Measurements from ENCODE around the gene ARHGAP18.

ARHGAP18 gene

GRCh38 chr6:129614464-129614863, 95.5 kb downstream of the ARHGAP18 start:
- DNase-seq (ENCODE audit: low spot score): no peak

- no peak for DNase-seq (ENCODE audit: low spot score)
Measured at GRCh38 chr6:129612440-129612839, 97.5 kb downstream of the ARHGAP18 start.

GRCh38 chr6:129609635-129610034, 100.3 kb downstream of the ARHGAP18 start:
- DNase-seq (ENCODE audit: low spot score): no peak

- DNase-seq (ENCODE audit: low spot score): no peak
Measured at GRCh38 chr6:129608886-129609537, 101.0 kb downstream of the ARHGAP18 start.

GRCh38 chr6:129607581-129608186, 102.3 kb downstream of the ARHGAP18 start:
- DNase-seq (ENCODE audit: low spot score): no peak

GRCh38 chr6:129606664-129607063, 103.3 kb downstream of the ARHGAP18 start:
- peak; percentile 14 for DNase-seq (ENCODE audit: low spot score)

- DNase-seq (ENCODE audit: low spot score): no peak
Measured at GRCh38 chr6:129605967-129606366, 104.0 kb downstream of the ARHGAP18 start.

- DNase-seq (ENCODE audit: low spot score): no peak
Measured at GRCh38 chr6:129605095-129605494, 104.9 kb downstream of the ARHGAP18 start.

- DNase-seq (ENCODE audit: low spot score): no peak
Measured at GRCh38 chr6:129604321-129604720, 105.7 kb downstream of the ARHGAP18 start.

- no peak for DNase-seq (ENCODE audit: low spot score)
Measured at GRCh38 chr6:129603741-129604140, 106.2 kb downstream of the ARHGAP18 start.

GRCh38 chr6:129601323-129601722, 108.7 kb downstream of the ARHGAP18 start:
- no peak for DNase-seq (ENCODE audit: low spot score)

- DNase-seq (ENCODE audit: low spot score): no peak
Measured at GRCh38 chr6:129599467-129599866, 110.5 kb downstream of the ARHGAP18 start.

GRCh38 chr6:129598244-129599187, 111.5 kb downstream of the ARHGAP18 start:
- DNase-seq (ENCODE audit: low spot score): peak; percentile 69

- DNase-seq (ENCODE audit: low spot score): no peak
Measured at GRCh38 chr6:129597023-129597713, 112.8 kb downstream of the ARHGAP18 start.

GRCh38 chr6:129596522-129596921, 113.5 kb downstream of the ARHGAP18 start:
- DNase-seq (ENCODE audit: low spot score): no peak

GRCh38 chr6:129593233-129593564, 116.8 kb downstream of the ARHGAP18 start:
- DNase-seq (ENCODE audit: low spot score): no peak

- no peak for DNase-seq (ENCODE audit: low spot score)
Measured at GRCh38 chr6:129592516-129593232, 117.3 kb downstream of the ARHGAP18 start.

GRCh38 chr6:129590408-129591022, 119.5 kb downstream of the ARHGAP18 start:
- peak; percentile 5 for DNase-seq (ENCODE audit: low spot score)

GRCh38 chr6:129586815-129587214, 123.2 kb downstream of the ARHGAP18 start:
- DNase-seq (ENCODE audit: low spot score): no peak

- no peak for DNase-seq (ENCODE audit: low spot score)
Measured at GRCh38 chr6:129583866-129584265, 126.1 kb downstream of the ARHGAP18 start.

GRCh38 chr6:129578315-129578714, 131.7 kb downstream of the ARHGAP18 start:
- no peak for DNase-seq (ENCODE audit: low spot score)

Measured in GM03348 (cell line).